ENCODE measurements around the gene RBFOX2. TPM values are rescaled to one million over a fixed set of nuclear protein-coding genes. Genes with fewer than 3 reads are reported as not detected.

RBFOX2 gene
- total and polyA plus RNA-seq, 10 donors: 2.6 to 39.6 (median 31.8) TPM

DNA sequence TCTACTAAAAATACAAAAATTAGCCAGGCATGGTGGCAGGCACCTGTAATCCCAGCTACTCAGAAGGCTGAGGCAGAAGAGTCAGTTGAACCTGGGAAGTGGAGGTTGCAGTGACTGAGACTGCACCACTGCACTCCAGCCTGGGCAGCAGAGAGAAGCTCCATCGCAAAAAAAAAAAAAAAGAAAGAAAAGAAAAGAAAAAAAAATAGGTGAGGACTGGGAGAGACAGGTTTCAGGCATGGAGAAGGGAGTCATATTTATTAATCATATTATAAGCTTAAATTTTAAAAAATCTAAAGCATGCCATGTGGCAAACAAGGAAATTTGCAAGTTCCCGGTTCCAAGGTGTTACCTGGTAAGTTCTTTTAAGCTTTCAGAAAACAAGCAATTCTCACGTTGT lies 311.1 kb downstream of the RBFOX2 start, which contains the start of gene APOL5:
Gene APOL5, plus strand, starts transcription at position 301 of the 400 bp plus-strand sequence. Its CDS starts 0 bp downstream, at position 301.
- Histone ChIP-seq H3K4me3 (no peak within 1 kb of the TSS), H3K27ac (no peak within 1 kb of the TSS), H3K4me1 (no peaks in the 10 kb centered on the region), H3K36me3 (no peaks in the 10 kb centered on the region), H3K9me3 (peaks cover 0 to 18% (median 9%) of the 10 kb centered on the region in 8 donors), H3K27me3 (replicated peaks in 1 of 7) (peaks cover 0 to 16% (median 0%) of the 10 kb centered on the region in 7 donors)
- 73 to 88% (median 81%) methylated on average over 3 of the region's 3 CpGs for WGBS, 5 donors
- intact Hi-C loops (cut with DNase I; ENCODE audit: low total_unique reads): no loop called here
- DNase-seq: no peak
- TF ChIP-seq POLR2AphosphoS5 (IDR thresholded peaks at IDR 0.05): no peak

DNA sequence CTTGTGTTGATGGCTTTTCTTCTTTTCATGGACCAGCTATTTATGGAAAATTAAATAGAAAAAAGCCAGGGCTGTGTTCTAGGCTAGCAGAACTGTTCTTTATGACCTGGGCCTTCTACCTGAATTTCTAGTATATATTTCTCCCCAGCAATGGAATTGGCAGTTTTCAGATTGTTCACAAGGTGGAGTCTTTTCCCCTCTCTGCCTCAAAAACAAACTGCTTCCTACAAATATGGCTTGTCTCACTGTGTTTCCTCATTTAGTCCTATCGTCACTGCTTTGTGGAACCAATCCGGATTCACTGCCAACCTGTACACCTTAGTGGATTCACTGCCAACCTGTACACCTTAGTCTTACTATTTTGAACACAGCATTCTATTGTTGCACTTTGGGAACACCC lies 316.0 kb downstream of the RBFOX2 start:
- peaks cover 0 to 25% (median 0%) of the 10 kb centered on the region in 7 donors for H3K27me3 ChIP-seq (replicated peaks in 1 of 7)
- H3K4me1 ChIP-seq: no peaks in the 10 kb centered on the region
- peaks cover 0 to 13% (median 9%) of the 10 kb centered on the region in 8 donors for H3K9me3 ChIP-seq
- H3K4me3 ChIP-seq: no peak overlapping the region
- no peak for DNase-seq
- WGBS, 5 donors: 82 to 96% (median 91%) methylated on average over 2 of the region's 2 CpGs
- intact Hi-C loops (cut with DNase I; ENCODE audit: low total_unique reads): no loop called here
- H3K36me3 ChIP-seq: no peaks in the 10 kb centered on the region
- no peak overlapping the region for H3K27ac ChIP-seq
- TF ChIP-seq, protein P1, sequence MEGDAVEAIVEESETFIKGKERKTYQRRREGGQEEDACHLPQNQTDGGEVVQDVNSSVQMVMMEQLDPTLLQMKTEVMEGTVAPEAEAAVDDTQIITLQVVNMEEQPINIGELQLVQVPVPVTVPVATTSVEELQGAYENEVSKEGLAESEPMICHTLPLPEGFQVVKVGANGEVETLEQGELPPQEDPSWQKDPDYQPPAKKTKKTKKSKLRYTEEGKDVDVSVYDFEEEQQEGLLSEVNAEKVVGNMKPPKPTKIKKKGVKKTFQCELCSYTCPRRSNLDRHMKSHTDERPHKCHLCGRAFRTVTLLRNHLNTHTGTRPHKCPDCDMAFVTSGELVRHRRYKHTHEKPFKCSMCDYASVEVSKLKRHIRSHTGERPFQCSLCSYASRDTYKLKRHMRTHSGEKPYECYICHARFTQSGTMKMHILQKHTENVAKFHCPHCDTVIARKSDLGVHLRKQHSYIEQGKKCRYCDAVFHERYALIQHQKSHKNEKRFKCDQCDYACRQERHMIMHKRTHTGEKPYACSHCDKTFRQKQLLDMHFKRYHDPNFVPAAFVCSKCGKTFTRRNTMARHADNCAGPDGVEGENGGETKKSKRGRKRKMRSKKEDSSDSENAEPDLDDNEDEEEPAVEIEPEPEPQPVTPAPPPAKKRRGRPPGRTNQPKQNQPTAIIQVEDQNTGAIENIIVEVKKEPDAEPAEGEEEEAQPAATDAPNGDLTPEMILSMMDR (IDR thresholded peaks at IDR 0.05 in 8 of 11, conservative IDR thresholded peaks at IDR 0.05 in 3 of 11): no peak
- TF ChIP-seq POLR2AphosphoS5 (IDR thresholded peaks at IDR 0.05): no peak

DNA sequence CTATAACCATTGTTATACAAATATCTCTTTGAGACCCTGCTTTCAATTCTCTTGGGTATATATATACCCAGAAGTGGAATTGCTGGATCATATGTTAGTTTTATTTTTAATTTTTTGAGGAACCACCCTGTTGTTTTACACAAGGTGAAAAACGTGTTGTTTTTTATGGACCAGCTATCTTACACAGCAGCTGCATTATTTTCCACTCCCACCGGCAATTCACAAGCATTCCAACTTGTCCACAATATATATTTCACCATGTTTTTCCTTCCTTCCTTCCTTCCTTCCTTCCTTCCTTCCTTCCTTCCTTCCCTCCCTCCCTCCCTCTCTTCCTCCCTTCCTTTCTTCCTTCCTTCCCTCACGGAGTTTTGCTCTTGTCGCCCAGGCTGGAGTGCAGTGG lies 317.3 kb downstream of the RBFOX2 start:
- WGBS, 5 donors: 62 to 74% (median 67%) methylated on average over 4 of the region's 4 CpGs
- peaks cover 0 to 22% (median 0%) of the 10 kb centered on the region in 7 donors for H3K27me3 ChIP-seq (replicated peaks in 1 of 7)
- H3K4me1 ChIP-seq: no peaks in the 10 kb centered on the region
- no peaks in the 10 kb centered on the region for H3K36me3 ChIP-seq
- H3K27ac ChIP-seq: no peak overlapping the region
- no peak for TF ChIP-seq POLR2AphosphoS5 (IDR thresholded peaks at IDR 0.05)
- TF ChIP-seq POLR2A (IDR thresholded peaks at IDR 0.05): no peak
- TF ChIP-seq, protein P1 (IDR thresholded peaks at IDR 0.05 in 8 of 11, conservative IDR thresholded peaks at IDR 0.05 in 3 of 11): no peak
- no peak overlapping the region for H3K4me3 ChIP-seq
- H3K9me3 ChIP-seq: peaks cover 0 to 13% (median 9%) of the 10 kb centered on the region in 8 donors
- no peak for DNase-seq
- intact Hi-C loops (cut with DNase I; ENCODE audit: low total_unique reads): no loop called here

DNA sequence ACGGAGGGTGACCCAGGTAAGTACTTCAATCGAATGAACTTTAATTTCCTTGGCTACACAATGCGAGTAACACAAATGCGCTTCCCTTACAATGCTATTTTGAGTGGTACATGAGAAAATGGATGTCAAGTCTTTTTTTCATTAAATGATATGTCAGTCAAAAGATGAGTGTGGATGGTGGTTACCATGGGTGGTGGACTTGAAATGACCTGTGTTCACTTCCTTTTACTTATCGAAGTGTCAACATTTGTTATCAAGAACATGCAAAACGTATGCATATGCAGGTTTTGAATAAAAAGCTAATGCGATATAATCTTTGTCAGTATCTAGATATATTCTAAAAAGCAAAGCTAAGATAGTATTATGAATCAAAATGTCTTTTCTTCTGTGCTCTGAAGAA lies 319.7 kb downstream of the RBFOX2 start:
- TF ChIP-seq POLR2A (IDR thresholded peaks at IDR 0.05): no peak
- TF ChIP-seq, protein P1 (IDR thresholded peaks at IDR 0.05 in 8 of 11, conservative IDR thresholded peaks at IDR 0.05 in 3 of 11): no peak
- TF ChIP-seq POLR2AphosphoS5 (IDR thresholded peaks at IDR 0.05): no peak
- WGBS, 5 donors: 83 to 88% (median 85%) methylated on average over 7 of the region's 7 CpGs
- no peaks in the 10 kb centered on the region for H3K36me3 ChIP-seq
- peaks cover 0 to 13% (median 9%) of the 10 kb centered on the region in 8 donors for H3K9me3 ChIP-seq
- H3K4me1 ChIP-seq: no peaks in the 10 kb centered on the region
- H3K27me3 ChIP-seq (replicated peaks in 1 of 7): peaks cover 0 to 9% (median 0%) of the 10 kb centered on the region in 7 donors
- no peak overlapping the region for H3K27ac ChIP-seq
- H3K4me3 ChIP-seq: no peak overlapping the region
- intact Hi-C loops (cut with DNase I; ENCODE audit: low total_unique reads): no loop called here
- no peak for DNase-seq

- Histone ChIP-seq H3K4me1 (no peaks in the 10 kb centered on the region), H3K27me3 (replicated peaks in 1 of 7) (peaks cover 0 to 9% (median 0%) of the 10 kb centered on the region in 7 donors), H3K4me3 (no peak overlapping the region), H3K36me3 (no peaks in the 10 kb centered on the region), H3K27ac (no peak overlapping the region), H3K9me3 (peaks cover 0 to 13% (median 8%) of the 10 kb centered on the region in 8 donors)
- intact Hi-C loops (cut with DNase I; ENCODE audit: low total_unique reads): no loop called here
- no peak for DNase-seq
- no peak for TF ChIP-seq POLR2A (IDR thresholded peaks at IDR 0.05)
- TF ChIP-seq, protein P1 (IDR thresholded peaks at IDR 0.05 in 8 of 11, conservative IDR thresholded peaks at IDR 0.05 in 3 of 11): no peak
- no peak for TF ChIP-seq POLR2AphosphoS5 (IDR thresholded peaks at IDR 0.05)
- 71 to 84% (median 81%) methylated on average over 7 of the region's 7 CpGs for WGBS, 5 donors
Measured at GRCh38 chr22:35708453-35708852, 320.2 kb downstream of the RBFOX2 start.
